Measurements from ENCODE around the gene NPLOC4. TPM values are rescaled to one million over a fixed set of nuclear protein-coding genes. Genes with fewer than 3 reads are reported as not detected.

NPLOC4 gene
- polyA plus RNA-seq, 1 experiment = 108 TPM

- Histone ChIP-seq H3K36me3 (ENCODE audit: control insufficient read depth, insufficient read depth, low read length) (no peaks in the 10 kb centered on the region), H3K4me3 (ENCODE audit: low read depth, low read length) (no peak within 1 kb of the TSS), H3K27me3 (ENCODE audit: control insufficient read depth, insufficient read depth, low read length) (no peaks in the 10 kb centered on the region)
- POLR2A ChIA-PET = no interaction called here
- TF ChIP-seq CTCF (IDR thresholded peaks at IDR 0.05; ENCODE audit: insufficient read depth, low read depth, low read length) = no peak
- CTCF ChIA-PET = interaction anchor here (1.0 to 1.1 kb wide), 2 partner anchors 36 to 54 kb away, joined by 3 read pairs; no protein-coding TSS in a partner anchor
- DNase-seq (ENCODE audit: low read depth) = no peak
Measured at GRCh38 chr17:81656118-81656743, 19.3 kb upstream of the NPLOC4 start, which contains the start of gene PDE6G. PDE6G (minus strand) TSS chr17:81656542; CDS start chr17:81653305, 3,237 bp downstream.

GRCh38 chr17:81655378-81656117 lies 18.6 kb upstream of the NPLOC4 start:
- no peak for DNase-seq (ENCODE audit: low read depth)
- Histone ChIP-seq H3K4me3 (ENCODE audit: low read depth, low read length) (no peak overlapping the region), H3K36me3 (ENCODE audit: control insufficient read depth, insufficient read depth, low read length) (no peaks in the 10 kb centered on the region), H3K27me3 (ENCODE audit: control insufficient read depth, insufficient read depth, low read length) (no peaks in the 10 kb centered on the region)
- ChIA-PET CTCF (interaction anchor here (1.1 kb wide), 1 partner anchor 35 kb away, joined by 3 read pairs; no protein-coding TSS in a partner anchor), POLR2A (no interaction called here)
- no peak for TF ChIP-seq CTCF (IDR thresholded peaks at IDR 0.05; ENCODE audit: insufficient read depth, low read depth, low read length)

GRCh38 chr17:81652906-81653771 lies 16.2 kb upstream of the NPLOC4 start:
- DNase-seq (ENCODE audit: low read depth) = no peak
- Histone ChIP-seq H3K27me3 (ENCODE audit: control insufficient read depth, insufficient read depth, low read length) (peaks cover 5% of the 10 kb centered on the region), H3K36me3 (ENCODE audit: control insufficient read depth, insufficient read depth, low read length) (no peaks in the 10 kb centered on the region), H3K4me3 (ENCODE audit: low read depth, low read length) (no peak overlapping the region)
- no peak for TF ChIP-seq CTCF (IDR thresholded peaks at IDR 0.05; ENCODE audit: insufficient read depth, low read depth, low read length)
- ChIA-PET POLR2A (no interaction called here), CTCF (no interaction called here)

- POLR2A ChIA-PET = no interaction called here
- Histone ChIP-seq H3K27me3 (ENCODE audit: control insufficient read depth, insufficient read depth, low read length) (peaks cover 9% of the 10 kb centered on the region), H3K4me3 (ENCODE audit: low read depth, low read length) (no peak overlapping the region), H3K36me3 (ENCODE audit: control insufficient read depth, insufficient read depth, low read length) (no peaks in the 10 kb centered on the region)
- CTCF ChIA-PET = no interaction called here
- peak; percentile 44 for DNase-seq (ENCODE audit: low read depth)
- TF ChIP-seq CTCF (IDR thresholded peaks at IDR 0.05; ENCODE audit: insufficient read depth, low read depth, low read length) = no peak
Measured at GRCh38 chr17:81651692-81652091, 14.8 kb upstream of the NPLOC4 start.

- H3K27me3 ChIP-seq (ENCODE audit: control insufficient read depth, insufficient read depth, low read length) = peaks cover 9% of the 10 kb centered on the region
- POLR2A ChIA-PET = no interaction called here
- CTCF ChIA-PET = interaction anchor here (0.5 to 0.6 kb wide), 2 partner anchors 21 to 30 kb away, joined by 3 read pairs; no protein-coding TSS in a partner anchor
- no peak overlapping the region for H3K4me3 ChIP-seq (ENCODE audit: low read depth, low read length)
- H3K36me3 ChIP-seq (ENCODE audit: control insufficient read depth, insufficient read depth, low read length) = no peaks in the 10 kb centered on the region
- TF ChIP-seq CTCF (IDR thresholded peaks at IDR 0.05; ENCODE audit: insufficient read depth, low read depth, low read length) = no peak
- DNase-seq (ENCODE audit: low read depth) = no peak
Measured at GRCh38 chr17:81650951-81651350, 14.0 kb upstream of the NPLOC4 start.
